Colonic mucosa (tissue), 4 donors: Measurements from ENCODE around the gene UBALD1. TPM values are rescaled to one million over a fixed set of nuclear protein-coding genes. Genes with fewer than 3 reads are reported as not detected.
"Not testable (repeated sequence)": the region's sequence is repeated elsewhere in the genome, so short reads cannot be mapped to it uniquely, and the experiment has no call there.

ENCODE experiments used
- DNase-seq: peaks from one replicate; pipeline ENCODE4 v3.0.0-alpha.2; 2020
- H3K27ac ChIP-seq: fragments of 200-600 bp; one replicate; pipeline ENCODE4 v1.8.0; 2021
- H3K27me3 ChIP-seq: fragments of 200-600 bp; one replicate; pipeline ENCODE4 v1.8.0; 2021
- H3K36me3 ChIP-seq: fragments of 200-600 bp; one replicate; pipeline ENCODE4 v1.8.0; 2021
- H3K4me1 ChIP-seq: fragments of 200-600 bp; one replicate; pipeline ENCODE4 v1.8.0; 2021; ENCODE audit warnings: mild to moderate bottlenecking
- H3K4me3 ChIP-seq: fragments of 200-600 bp; one replicate; pipeline ENCODE4 v1.8.0; 2021
- H3K9ac ChIP-seq, 2 donors: one replicate each; pipeline ENCODE4 v1.7.0; 2013; ENCODE audit warnings: control low read depth in 2 of 2, low read depth in 2 of 2, low read length in 2 of 2
- H3K9me3 ChIP-seq: fragments of 200-600 bp; one replicate; pipeline ENCODE4 v1.8.0; 2021
- CTCF ChIP-seq: fragments of 200-600 bp; IDR thresholded peaks from one replicate; pipeline ENCODE4 v1.8.0; 2022; ENCODE audit warnings: antibody characterized with exemption, mild to moderate bottlenecking
- intact Hi-C: fragments of 100-400 bp; cut with DNase I; formaldehyde crosslinking; loops from one replicate; pipeline ENCODE4 v1.14.1; 2022
- total RNA-seq, 2 donors: library from RNA; stranded (reverse); fragmentation: NEBNext Ultra II Directional in 1 of 2; extraction: Animal tissue kit (Norgen Biotek cat#: 25700) in 1 of 2; gene quantifications; one replicate each; pipeline ENCODE4 v1.2.1, GENCODE V29; 2021
- donor health status: healthy.
- donor health status: DM: no; HTN: no; CAD: no.
- donor health status: DM: no; HTN: no; CAD: no.

The UBALD1 gene
- total RNA-seq, 2 donors from 2014 or later = 19.4 to 20.2 TPM

GRCh38 chr16:4576008-4576407 lies 38.7 kb downstream of the UBALD1 start:
- H3K4me3 ChIP-seq = no peak overlapping the region
- H3K9ac ChIP-seq = no peak overlapping the region
- no peak for TF ChIP-seq CTCF
- DNase-seq = no peak
- no peak overlapping the region for H3K27ac ChIP-seq
- H3K4me1 ChIP-seq = no peaks in the 10 kb centered on the region
- H3K9me3 ChIP-seq = no peaks in the 10 kb centered on the region
- H3K36me3 ChIP-seq = no peaks in the 10 kb centered on the region
- no peaks in the 10 kb centered on the region for H3K27me3 ChIP-seq
- intact Hi-C loops = no loop called here

- Histone ChIP-seq H3K4me1 (no peaks in the 10 kb centered on the region), H3K36me3 (no peaks in the 10 kb centered on the region), H3K9ac (no peak overlapping the region), H3K27me3 (no peaks in the 10 kb centered on the region), H3K9me3 (no peaks in the 10 kb centered on the region), H3K4me3 (no peak overlapping the region), H3K27ac (no peak overlapping the region)
- no peak for DNase-seq
- TF ChIP-seq CTCF = no peak
- intact Hi-C loops = no loop called here
Observed at GRCh38 chr16:4574919-4575705, 39.6 kb downstream of the UBALD1 start.

- H3K9ac ChIP-seq, H3K9me3 ChIP-seq, DNase-seq, H3K36me3 ChIP-seq, intact Hi-C loops, H3K4me3 ChIP-seq, H3K27ac ChIP-seq, H3K27me3 ChIP-seq, H3K4me1 ChIP-seq: not testable (repeated sequence)
Observed at GRCh38 chr16:4573926-4574325, 40.8 kb downstream of the UBALD1 start.

- no peaks in the 10 kb centered on the region for H3K27me3 ChIP-seq
- no peaks in the 10 kb centered on the region for H3K4me1 ChIP-seq
- H3K36me3 ChIP-seq = no peaks in the 10 kb centered on the region
- intact Hi-C loops = no loop called here
- no peak for TF ChIP-seq CTCF
- no peak for DNase-seq
- no peaks in the 10 kb centered on the region for H3K9me3 ChIP-seq
- H3K9ac ChIP-seq = no peak overlapping the region
- H3K27ac ChIP-seq = no peak overlapping the region
- no peak overlapping the region for H3K4me3 ChIP-seq
Observed at GRCh38 chr16:4572715-4573114, 42.0 kb downstream of the UBALD1 start.

- Histone ChIP-seq H3K27ac (no peak overlapping the region), H3K27me3 (no peaks in the 10 kb centered on the region), H3K4me1 (no peaks in the 10 kb centered on the region), H3K9me3 (no peaks in the 10 kb centered on the region), H3K36me3 (no peaks in the 10 kb centered on the region), H3K4me3 (no peak overlapping the region), H3K9ac (no peak overlapping the region)
- TF ChIP-seq CTCF = no peak
- intact Hi-C loops = no loop called here
- DNase-seq = no peak
Observed at GRCh38 chr16:4570688-4571321, 43.9 kb downstream of the UBALD1 start.

- intact Hi-C loops = no loop called here
- TF ChIP-seq CTCF = no peak
- H3K4me1 ChIP-seq = no peaks in the 10 kb centered on the region
- no peak overlapping the region for H3K4me3 ChIP-seq
- H3K9me3 ChIP-seq = no peaks in the 10 kb centered on the region
- H3K9ac ChIP-seq = no peak overlapping the region
- no peak for DNase-seq
- H3K27me3 ChIP-seq = no peaks in the 10 kb centered on the region
- H3K27ac ChIP-seq = no peak overlapping the region
- no peaks in the 10 kb centered on the region for H3K36me3 ChIP-seq
Observed at GRCh38 chr16:4570086-4570485, 44.6 kb downstream of the UBALD1 start.
